Lung (tissue), 12 donors: ENCODE measurements around the gene TIPRL. TPM values are rescaled to one million over a fixed set of nuclear protein-coding genes. Genes with fewer than 3 reads are reported as not detected.
A peak's percentile ranks its signal among the peaks of the same experiment; 100 is the strongest.

Source experiments
- ATAC-seq: fragments of 200-7000 bp; cut with Tn5 transposase; one replicate; pipeline ENCODE4 v1.9.1; 2020; ENCODE audit warnings: moderate number of reproducible peaks; ENCODE audit not compliant: insufficient read depth, low FRiP score
- DNase-seq, 3 donors: peaks; one replicate each; pipeline ENCODE4 v3.0.0-alpha.2; 2013 to 2017
- H3K27ac ChIP-seq, 2 donors: one replicate each; pipeline ENCODE4 v1.5.1; 2013; ENCODE audit warnings: mild to moderate bottlenecking in 2 of 2, moderate library complexity in 2 of 2, control low read depth in 1 of 2, inconsistent platforms in 1 of 2, low read depth in 1 of 2, low read length in 1 of 2
- H3K27me3 ChIP-seq, 3 donors: one replicate each; pipeline ENCODE4 v1.5.1; 2013; ENCODE audit warnings: low read length in 2 of 3; ENCODE audit not compliant: control insufficient read depth in 3 of 3, insufficient read depth in 3 of 3
- H3K36me3 ChIP-seq, 4 donors: one replicate each; pipeline ENCODE4 v1.5.1; 2013; ENCODE audit warnings: low read length in 4 of 4, mild to moderate bottlenecking in 1 of 4, moderate library complexity in 1 of 4; ENCODE audit not compliant: control insufficient read depth in 4 of 4, insufficient read depth in 4 of 4
- H3K4me1 ChIP-seq, 5 donors: one replicate each; pipeline ENCODE4 v1.5.1; 2013; ENCODE audit warnings: low read length in 5 of 5, mild to moderate bottlenecking in 2 of 5, moderate library complexity in 1 of 5; ENCODE audit not compliant: control insufficient read depth in 5 of 5, insufficient read depth in 5 of 5
- H3K4me3 ChIP-seq: one replicate; pipeline ENCODE4 v1.5.1; 2013; ENCODE audit warnings: mild to moderate bottlenecking, control low read depth, moderate library complexity
- H3K9ac ChIP-seq, 2 donors: one replicate each; pipeline ENCODE4 v1.5.1; 2013; ENCODE audit warnings: low read length in 2 of 2, control low read depth in 1 of 2; ENCODE audit not compliant: insufficient read depth in 1 of 2
- H3K9me3 ChIP-seq, 4 donors: one replicate each; pipeline ENCODE4 v1.5.1; 2013; ENCODE audit warnings: low read length in 3 of 4, mild to moderate bottlenecking in 1 of 4, moderate library complexity in 1 of 4; ENCODE audit not compliant: control insufficient read depth in 4 of 4, insufficient read depth in 3 of 4
- WGBS, 2 donors: extraction: QIAGEN DNeasy Blood & Tissue Kit; methylation state at CpG; one replicate each; pipeline ENCODE4 v1.1.7; 2013; 5-methylcytosine and 5-hydroxymethylcytosine counted together
- polyA plus RNA-seq, 2 donors: library from polyadenylated mRNA; stranded (reverse); fragments of 200-250 nt; gene quantifications; one replicate each; pipeline ENCODE4 v1.2.1, GENCODE V29; 2013
- total RNA-seq, 2 donors: library from RNA; depleted of rRNA in 1 of 2; stranded (reverse); fragments of >200 nt in 1 of 2; gene quantifications; one replicate each; pipeline ENCODE4 v1.2.1, GENCODE V29; 2014 to 2021
- TF ChIP-seq, protein P1 (sequence below): IDR thresholded peaks from 2 replicates; pipeline ENCODE4 v1.5.1; 2012; ENCODE audit warnings: mild to moderate bottlenecking; ENCODE audit errors: control extremely low read depth, extremely low read depth
- donor health status: control.
- donor health status: control.
- donor health status: Bipolar disorder and iron deficiency.
- donor health status: healthy.
- donor health status: DM: yes; HTN: yes; CAD: no.

Gene TIPRL
- total and polyA plus RNA-seq, 4 donors = 14.2 to 38.4 (median 21.8) TPM

DNA sequence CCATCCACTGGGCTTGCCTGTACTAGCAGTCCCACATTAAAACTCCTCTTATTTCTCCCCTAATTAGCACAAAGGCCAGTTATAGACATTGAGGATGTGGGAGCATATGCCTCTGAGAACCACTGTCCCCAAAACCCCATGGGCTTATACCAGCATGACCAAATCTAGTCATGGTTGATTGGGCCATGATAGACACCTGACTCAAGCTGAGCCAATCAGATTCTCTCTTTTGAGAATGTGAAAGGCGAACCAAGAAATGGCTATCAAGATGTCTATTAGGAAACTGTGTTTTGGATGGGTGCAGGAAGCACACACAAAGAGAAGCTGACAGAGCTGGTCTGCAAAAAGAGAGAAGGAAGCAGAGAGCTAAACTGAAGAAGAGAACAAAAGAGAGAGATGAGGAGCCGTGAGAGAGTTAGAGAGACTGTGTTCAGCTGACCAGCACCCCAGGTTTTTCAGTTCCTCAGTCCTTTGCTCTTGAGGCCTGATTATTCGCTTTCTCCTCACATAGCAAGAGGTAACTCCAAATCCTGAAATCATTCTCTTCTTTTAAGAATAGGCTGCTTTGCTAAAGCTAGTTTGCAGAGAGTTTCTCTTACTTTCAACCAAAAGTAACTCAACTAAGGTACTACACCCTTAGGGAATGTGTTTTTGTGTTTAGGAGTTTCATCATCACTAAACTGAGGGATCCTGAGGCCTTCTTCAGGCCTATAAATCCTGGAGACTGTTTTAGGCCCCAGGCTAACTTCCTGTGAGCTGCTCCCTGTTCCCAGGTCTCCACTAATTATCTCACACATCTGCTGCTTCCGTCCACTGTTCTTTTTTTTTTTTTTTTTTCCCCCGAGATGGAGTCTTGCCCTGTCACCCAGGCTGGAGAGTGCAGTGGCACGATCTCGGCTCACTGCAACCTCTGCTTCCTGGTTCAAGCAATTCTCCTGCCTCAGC, 7.9 kb upstream of the TIPRL start:
- 88 to 93% methylated on average over 7 of the region's 7 CpGs for WGBS, 2 donors
- TF ChIP-seq, protein P1, sequence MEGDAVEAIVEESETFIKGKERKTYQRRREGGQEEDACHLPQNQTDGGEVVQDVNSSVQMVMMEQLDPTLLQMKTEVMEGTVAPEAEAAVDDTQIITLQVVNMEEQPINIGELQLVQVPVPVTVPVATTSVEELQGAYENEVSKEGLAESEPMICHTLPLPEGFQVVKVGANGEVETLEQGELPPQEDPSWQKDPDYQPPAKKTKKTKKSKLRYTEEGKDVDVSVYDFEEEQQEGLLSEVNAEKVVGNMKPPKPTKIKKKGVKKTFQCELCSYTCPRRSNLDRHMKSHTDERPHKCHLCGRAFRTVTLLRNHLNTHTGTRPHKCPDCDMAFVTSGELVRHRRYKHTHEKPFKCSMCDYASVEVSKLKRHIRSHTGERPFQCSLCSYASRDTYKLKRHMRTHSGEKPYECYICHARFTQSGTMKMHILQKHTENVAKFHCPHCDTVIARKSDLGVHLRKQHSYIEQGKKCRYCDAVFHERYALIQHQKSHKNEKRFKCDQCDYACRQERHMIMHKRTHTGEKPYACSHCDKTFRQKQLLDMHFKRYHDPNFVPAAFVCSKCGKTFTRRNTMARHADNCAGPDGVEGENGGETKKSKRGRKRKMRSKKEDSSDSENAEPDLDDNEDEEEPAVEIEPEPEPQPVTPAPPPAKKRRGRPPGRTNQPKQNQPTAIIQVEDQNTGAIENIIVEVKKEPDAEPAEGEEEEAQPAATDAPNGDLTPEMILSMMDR = no peak
- no peaks in the 10 kb centered on the region for H3K36me3 ChIP-seq
- no peak for DNase-seq
- H3K4me3 ChIP-seq = no peak overlapping the region
- H3K9ac ChIP-seq = no peak overlapping the region
- ATAC-seq = no peak
- no peaks in the 10 kb centered on the region for H3K27me3 ChIP-seq
- H3K9me3 ChIP-seq = no peaks in the 10 kb centered on the region
- no peak overlapping the region for H3K27ac ChIP-seq
- no peaks in the 10 kb centered on the region for H3K4me1 ChIP-seq

DNA sequence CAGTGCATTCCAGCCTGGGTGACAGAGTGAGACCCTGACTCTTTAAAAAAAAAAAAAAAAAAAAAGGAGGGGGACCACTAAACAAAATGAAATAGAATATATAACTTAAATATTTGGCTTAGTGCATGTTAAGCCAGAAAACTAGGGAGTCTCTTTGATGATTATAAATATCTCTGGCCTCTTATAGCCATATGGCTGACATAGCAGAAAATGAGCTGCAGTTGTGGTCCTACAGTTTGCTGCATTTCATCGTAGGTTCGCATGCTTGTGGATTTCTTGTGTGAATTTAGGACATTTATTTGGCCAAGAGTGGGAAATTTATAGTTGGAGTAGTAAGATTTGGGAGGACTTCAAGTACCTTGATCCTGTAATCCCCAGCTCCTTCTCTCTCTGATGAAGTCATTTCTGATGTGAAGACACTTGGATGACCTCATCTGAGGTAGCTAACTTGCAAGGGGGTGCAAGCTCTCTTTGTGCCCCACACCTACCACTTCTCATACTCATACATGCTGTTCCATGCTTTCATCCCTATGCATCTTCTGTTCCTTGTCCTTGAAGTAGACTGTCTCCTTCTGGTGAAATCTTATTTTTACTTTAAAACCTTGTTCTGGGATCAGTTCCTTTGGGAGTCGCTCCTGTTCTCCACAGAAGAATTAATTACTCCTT, 6.4 kb upstream of the TIPRL start:
- 95 to 96% methylated on average over 3 of the region's 3 CpGs for WGBS, 2 donors
- ATAC-seq = no peak

DNA sequence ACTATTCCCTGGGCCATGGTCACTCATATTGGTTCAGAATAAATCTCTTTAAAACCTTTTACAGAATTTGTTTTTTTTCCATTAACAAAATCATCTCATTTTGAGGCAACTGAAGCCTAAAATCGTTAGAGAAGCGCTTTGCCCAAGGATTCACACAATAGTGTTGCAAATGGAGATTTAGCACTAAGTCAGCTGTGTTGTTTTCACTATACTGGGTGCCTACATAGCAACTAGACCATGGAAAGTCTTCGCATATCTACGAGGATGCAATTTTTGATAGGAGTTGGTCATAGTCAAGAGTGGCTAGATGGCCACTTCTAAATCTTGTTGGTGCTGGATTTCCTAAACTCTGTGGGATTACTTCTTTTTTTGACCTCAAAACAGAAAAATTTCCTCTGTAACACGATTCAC, 530 bp upstream of the TIPRL start:
- Histone ChIP-seq H3K36me3 (no peaks in the 10 kb centered on the region), H3K27ac (peak overlapping the region; percentile 89 to 97), H3K27me3 (no peaks in the 10 kb centered on the region), H3K9me3 (no peaks in the 10 kb centered on the region), H3K4me3 (peak overlapping the region; percentile 90), H3K9ac (peak overlapping the region; percentile 58 to 92), H3K4me1 (peaks cover 0 to 8% (median 5%) of the 10 kb centered on the region in 5 donors)
- 73 to 75% methylated on average over 5 of the region's 5 CpGs for WGBS, 2 donors
- TF ChIP-seq, protein P1 = no peak
- DNase-seq (no peak), ATAC-seq (no peak)

More for the DNA sequence above, 6.4 kb upstream of the TIPRL start:
- Histone ChIP-seq H3K27ac (no peak overlapping the region), H3K27me3 (no peaks in the 10 kb centered on the region), H3K4me3 (no peak overlapping the region), H3K9ac (no peak overlapping the region), H3K36me3 (no peaks in the 10 kb centered on the region), H3K4me1 (no peaks in the 10 kb centered on the region), H3K9me3 (no peaks in the 10 kb centered on the region)
- no peak for DNase-seq
- TF ChIP-seq, protein P1 = no peak
